Kasumi-1 (cell line): ENCODE results near the gene HDHD5.

ENCODE experiments used
- DNase-seq, 2 experiments: peaks; one replicate each; lab custom pipeline; 2025; lab: John Stamatoyannopoulos, UW

Gene HDHD5

DNA sequence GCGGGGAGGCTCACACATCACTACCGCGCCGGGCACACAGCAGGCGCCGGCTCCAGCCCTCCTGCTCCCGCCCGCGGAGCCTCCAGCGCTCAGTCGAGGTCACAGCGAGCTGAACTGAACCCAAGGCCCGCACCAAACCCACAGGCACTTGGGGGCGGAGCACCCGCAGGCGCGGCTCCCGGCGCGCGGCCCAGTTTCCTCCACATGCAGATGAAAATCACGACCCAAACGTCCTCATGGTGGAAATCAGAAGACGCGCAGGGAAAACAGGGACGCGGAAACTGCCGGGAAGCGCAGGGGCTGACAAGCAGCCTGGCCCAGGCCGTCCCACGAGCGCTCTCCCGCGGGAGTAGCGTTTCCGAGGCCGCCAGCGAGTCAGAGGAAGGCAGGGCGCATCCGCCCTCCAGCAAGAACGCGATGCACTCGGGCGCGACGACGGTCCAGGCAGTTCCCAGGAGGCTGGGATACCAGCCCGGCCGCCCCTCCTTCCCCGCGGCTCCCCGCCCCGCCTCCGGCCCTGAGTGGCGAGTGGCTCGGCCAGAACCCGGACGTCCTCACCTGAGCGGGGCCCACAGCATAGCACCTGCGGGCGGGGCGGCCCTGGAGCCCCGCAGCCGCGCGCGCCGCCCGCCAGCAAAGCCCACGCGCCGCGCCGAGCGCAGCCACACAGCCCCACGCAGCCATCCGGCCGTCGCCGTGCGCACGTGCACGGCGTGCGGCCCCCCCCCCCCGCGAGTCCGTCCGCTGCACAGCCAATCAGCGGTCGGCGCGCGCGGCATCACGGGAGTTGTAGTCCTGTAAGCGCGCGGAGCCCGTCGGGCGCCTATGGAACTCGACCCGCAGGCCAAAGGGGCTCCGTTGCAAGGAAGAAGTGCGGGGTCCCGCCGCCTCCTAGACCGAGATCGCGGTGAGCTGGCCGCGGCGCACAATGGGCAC lies at the start of gene HDHD5:
HDHD5 (minus strand) TSS at position 710 of the 936 bp plus-strand sequence; CDS start at position 684, 26 bp downstream.
- peak; percentile 72 to 73 for DNase-seq

- peak; percentile 13 to 30 for DNase-seq
Measured at GRCh38 chr22:17205432-17205831, 46.4 kb upstream of the HDHD5 start.

GRCh38 chr22:17201285-17201945 lies 42.3 kb upstream of the HDHD5 start:
- peak in 1 of 2 experiments; percentile 18 for DNase-seq

GRCh38 chr22:17199003-17199731 lies 40.1 kb upstream of the HDHD5 start:
- no peak for DNase-seq

DNA sequence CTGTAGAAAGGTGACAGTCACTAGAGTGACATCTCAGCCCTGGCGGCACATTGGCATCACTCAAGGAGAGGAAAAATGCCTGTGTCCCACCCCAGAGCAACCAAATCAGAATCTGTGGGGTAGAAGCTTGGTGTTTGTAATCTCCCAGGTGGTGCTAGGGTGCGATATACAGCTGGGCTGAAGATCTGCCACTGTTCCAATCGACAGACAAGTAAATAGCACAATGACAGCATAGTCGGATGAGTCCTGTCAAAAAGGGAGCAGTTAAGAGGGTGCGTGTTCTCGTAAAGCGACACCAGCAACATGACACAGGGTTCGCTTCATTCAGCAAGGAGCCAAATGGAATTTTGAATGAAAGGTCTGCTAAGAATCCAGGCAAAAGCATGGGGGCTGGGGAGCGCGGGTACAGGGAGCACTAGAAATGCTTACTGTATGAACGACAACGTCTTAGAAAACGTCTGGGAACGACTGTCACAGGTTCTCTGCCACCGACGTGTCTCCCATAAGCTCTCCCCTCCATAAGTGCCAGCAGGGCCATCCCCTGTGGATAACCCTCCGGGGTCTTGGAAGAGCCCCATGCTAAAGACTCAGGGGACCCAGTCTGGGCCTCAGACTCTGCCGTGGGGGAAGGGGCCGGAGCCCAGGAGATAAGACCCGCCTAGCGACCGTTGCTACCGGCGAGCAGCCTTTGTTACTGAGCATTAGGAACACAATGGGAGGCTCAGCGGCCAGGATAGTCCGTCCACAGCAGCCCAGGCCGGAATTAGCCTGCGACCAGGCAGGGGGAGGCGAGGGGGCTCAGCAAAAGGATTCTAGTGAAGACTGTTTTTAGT lies 39.3 kb upstream of the HDHD5 start:
- DNase-seq = no peak

- no peak for DNase-seq
Measured at GRCh38 chr22:17194213-17194612, 35.1 kb upstream of the HDHD5 start.

DNA sequence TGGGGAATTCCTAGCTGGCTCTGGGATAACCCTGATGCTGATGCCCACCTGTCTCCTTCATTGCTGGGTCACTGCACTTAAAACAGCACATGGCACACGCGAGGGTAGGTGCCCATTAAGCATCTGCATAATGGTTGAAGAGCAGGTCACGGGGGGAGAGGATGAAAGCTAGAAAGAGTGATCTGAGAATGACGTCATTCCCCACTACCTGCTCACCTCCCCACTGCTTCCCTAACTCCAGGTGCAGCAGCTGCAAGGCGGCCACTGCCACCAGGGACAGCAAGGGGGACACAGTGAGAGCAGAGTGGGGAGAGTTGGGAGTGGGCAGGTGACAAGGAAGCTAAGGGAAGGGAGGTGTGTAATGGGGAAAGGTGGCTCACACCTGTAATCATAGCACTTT lies 33.1 kb upstream of the HDHD5 start:
- no peak for DNase-seq

DNA sequence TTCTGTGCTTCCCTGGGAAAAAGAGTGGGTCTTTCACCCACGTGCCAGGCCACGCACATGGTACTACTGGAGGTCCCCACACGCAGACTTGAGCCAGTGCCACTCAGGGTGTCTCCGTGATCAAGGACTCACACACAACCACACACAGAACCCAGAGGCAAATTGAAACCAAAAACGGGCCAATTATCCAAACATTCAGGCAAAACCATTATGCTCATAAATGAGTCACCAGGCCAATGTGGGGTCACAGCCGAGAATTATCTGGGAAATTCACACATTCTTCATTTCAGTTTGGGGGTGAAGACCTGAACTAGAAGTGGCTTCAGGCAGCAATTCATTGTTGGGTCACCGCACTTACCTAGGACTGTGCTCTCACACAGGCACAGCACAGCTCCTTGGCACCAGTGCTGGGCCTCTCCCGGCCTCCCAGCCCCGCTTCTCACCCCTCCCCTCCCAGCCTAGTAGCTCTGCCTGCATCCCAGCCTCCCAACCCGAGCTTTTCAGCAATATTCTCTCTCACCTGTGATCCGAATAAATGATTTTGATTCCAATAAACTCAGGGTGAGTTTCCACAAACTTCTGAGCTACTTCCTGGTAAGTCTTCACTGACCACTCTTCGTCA lies 32.2 kb upstream of the HDHD5 start:
- DNase-seq = no peak

- no peak for DNase-seq
Measured at GRCh38 chr22:17190702-17191101, 31.6 kb upstream of the HDHD5 start.

- no peak for DNase-seq
Measured at GRCh38 chr22:17176715-17177114, 17.6 kb upstream of the HDHD5 start.

DNA sequence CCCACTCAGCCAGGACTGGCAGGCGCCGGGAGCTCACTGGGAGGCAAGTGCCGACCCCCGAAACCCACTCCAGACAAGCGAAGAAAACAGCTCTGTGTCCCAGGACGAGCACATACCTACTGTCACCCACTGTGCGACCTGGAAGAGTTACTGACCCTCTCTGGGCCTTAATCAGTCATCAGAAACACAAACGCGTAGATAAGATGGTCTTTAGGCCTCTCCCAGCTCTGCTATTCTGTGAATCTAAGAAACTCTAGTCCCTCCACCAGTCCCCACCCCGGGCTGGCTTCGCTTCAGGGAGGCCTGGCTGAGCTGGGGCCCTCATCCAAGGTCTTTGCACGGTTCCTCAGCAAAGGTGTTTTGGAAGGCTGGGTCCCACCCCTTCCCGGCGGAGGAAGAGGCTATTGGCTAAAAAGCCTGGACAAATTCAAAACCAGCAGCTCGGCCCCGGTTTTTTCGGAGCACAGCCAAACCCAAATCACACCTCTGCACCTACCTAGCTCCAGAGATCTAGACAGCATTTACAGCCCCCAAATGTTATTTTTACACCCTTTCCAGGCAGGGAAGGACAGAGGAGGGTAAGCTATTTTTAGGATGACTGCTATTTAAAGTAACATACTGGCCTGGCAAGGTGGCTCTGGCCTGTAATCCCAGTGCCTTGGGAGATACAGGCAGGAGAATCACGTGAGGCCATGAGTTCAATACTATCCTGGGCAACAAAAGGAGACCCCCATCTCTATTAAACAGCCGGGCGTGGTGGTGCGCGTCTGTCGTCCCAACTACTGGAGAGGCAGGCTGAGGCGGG lies 13.2 kb upstream of the HDHD5 start:
- no peak for DNase-seq

DNA sequence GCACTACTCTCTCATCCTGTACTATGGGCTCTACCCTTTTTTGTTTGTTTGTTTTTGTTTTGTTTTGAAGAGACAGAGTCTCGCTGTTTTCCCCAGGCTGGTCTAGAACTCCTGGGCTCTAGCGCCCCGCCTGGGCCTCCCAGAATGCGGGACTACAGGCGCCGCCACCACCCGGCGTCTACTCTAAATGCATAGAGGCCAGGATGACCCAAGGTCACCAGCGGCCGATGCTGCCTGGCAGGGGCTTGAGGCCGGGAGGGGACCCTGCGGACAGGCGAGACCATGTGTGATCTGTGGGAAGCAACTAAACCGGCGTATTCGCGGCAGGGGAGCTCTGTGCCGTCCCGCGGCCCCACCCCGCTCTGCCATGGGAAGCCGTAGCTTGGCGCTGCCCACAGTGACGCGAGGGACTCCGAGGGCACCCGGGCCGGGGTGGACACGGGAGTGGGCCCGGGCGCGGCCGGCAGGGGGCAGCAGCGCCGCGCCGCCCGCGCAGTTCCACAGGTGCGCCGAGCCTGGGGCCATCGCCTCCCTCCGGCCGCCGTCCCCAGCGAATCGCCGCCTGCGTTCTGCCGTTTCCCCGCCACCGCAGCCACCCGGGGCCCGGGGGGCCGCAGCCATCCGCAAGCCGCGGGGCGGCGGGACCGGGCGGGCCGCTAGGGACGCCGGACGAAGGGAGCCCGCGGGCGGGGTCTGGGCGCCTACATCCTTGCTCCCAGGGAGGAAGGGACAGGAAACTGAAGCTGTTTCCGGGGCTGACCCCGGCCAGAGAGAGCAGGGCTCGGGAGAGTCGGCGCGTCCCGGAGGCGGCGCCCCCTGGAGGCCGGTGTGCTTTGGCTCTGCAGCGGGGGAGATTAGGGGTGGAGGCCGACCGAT lies 12.3 kb upstream of the HDHD5 start:
- DNase-seq = peak; percentile 87 to 90

GRCh38 chr22:17167486-17167885 lies 8.4 kb upstream of the HDHD5 start:
- no peak for DNase-seq

DNA sequence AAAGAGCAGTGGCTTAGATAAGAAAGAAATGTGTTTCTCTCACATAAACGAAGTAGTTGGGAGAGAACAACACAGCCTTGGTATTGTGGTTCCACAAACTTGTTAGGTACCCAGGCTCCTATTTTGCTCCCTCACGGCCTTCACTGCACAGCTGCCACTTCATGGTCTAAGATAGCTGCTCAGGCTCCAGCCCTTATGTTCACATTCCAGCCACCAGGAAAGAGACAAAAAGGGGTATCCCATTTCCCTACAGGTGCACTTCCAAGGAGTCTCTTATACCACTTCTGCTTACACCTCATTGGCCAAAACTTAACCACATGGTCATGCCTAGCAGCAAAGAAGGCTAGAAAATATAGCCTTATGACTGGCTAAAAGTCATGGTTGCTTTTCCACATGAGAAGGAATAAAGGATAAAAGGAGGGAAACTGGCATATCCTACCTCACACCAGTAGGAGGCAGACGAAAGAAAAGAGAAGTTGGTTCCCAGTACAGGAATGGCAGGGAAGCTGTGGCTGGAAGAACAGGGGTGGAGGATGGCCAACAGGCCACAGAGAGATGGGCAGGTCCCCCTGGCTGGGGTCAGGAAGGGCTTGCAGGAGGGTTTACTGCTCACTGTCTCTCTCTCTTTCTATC lies 5.4 kb upstream of the HDHD5 start:
- peak; percentile 50 to 56 for DNase-seq

GRCh38 chr22:17162731-17163130 lies 3.7 kb upstream of the HDHD5 start:
- DNase-seq = no peak

DNA sequence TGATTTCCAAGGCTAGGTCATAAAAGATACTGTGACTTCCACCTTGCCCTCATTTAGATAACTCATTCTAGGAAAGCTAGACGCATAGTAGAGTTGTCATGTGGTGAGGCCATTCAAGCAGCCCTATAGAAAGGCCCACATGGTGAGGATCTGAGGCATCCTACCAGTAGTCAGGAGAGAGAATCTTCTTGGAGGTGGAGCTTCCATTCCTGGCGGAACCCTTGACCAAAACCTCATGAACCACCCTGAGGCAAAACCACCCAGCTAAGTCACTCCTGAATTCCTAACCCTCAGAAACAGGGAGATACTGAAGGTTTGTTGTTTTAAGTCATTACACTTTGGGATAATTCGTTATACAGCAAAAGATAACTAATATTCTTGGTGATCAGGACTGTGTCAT lies 2.9 kb upstream of the HDHD5 start:
- no peak for DNase-seq

GRCh38 chr22:17159504-17159951 lies 451 bp upstream of the HDHD5 start:
- no peak for DNase-seq

DNA sequence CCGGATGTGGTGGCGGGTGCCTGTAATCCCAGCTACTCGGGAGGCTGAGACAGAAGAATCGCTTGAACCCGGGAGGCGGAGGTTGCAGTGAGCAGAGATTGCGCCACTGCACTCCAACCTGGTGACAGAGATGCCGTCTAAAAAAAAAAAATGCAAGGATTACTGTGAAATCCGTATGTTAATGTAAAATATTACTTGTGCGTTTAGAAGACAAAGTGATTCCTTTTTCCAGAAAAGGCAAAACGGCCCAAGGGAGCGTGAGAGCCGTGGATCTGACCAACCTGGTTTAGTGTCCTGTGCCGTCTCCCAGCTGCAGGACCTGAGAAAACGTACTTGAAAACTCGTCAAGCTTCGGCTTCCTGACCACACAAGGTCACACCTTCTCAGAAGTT lies 905 bp downstream of the HDHD5 start:
- DNase-seq = no peak

- no peak for DNase-seq
Measured at GRCh38 chr22:17157714-17158113, 1.4 kb downstream of the HDHD5 start.
